D721Med (cell line): ENCODE data around the gene DYSF.

ENCODE experiments used
- DNase-seq: peaks from one replicate; pipeline ENCODE4 v3.0.0; 2011; ENCODE audit warnings: low spot score; ENCODE audit not compliant: insufficient read length
- FAIRE-seq: peaks from 2 replicates; lab custom pipeline; 2011; peaks lifted over from hg19 to GRCh38; lab: Jason Lieb, UNC
- TF ChIP-seq, protein P1 (sequence below): IDR thresholded peaks from 2 replicates; pipeline ENCODE4 v1.5.1; 2012; ENCODE audit warnings: mild to moderate bottlenecking, control low read depth; ENCODE audit not compliant: insufficient read depth; ENCODE audit errors: missing control alignments

Gene DYSF

DNA sequence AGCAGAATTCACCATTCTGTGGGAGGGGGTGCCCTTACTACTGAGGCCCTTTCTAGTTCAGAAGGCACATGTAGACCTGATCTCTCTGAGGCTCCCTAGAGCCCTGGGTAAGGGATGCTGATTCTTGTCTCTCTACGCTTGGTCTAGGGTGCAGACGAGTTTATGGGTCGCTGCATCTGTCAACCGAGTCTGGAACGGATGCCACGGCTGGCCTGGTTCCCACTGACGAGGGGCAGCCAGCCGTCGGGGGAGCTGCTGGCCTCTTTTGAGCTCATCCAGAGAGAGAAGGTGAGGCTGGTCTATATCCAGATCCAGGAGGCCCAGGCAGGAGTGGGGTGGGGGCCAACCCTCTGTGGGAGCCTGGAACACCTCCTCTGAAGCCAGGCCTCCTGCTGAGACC, 147.2 kb downstream of the DYSF start:
- TF ChIP-seq, protein P1, sequence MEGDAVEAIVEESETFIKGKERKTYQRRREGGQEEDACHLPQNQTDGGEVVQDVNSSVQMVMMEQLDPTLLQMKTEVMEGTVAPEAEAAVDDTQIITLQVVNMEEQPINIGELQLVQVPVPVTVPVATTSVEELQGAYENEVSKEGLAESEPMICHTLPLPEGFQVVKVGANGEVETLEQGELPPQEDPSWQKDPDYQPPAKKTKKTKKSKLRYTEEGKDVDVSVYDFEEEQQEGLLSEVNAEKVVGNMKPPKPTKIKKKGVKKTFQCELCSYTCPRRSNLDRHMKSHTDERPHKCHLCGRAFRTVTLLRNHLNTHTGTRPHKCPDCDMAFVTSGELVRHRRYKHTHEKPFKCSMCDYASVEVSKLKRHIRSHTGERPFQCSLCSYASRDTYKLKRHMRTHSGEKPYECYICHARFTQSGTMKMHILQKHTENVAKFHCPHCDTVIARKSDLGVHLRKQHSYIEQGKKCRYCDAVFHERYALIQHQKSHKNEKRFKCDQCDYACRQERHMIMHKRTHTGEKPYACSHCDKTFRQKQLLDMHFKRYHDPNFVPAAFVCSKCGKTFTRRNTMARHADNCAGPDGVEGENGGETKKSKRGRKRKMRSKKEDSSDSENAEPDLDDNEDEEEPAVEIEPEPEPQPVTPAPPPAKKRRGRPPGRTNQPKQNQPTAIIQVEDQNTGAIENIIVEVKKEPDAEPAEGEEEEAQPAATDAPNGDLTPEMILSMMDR = no peak
- DNase-seq (no peak), FAIRE-seq (no peak)

GRCh38 chr2:71601136-71602114, 148.1 kb downstream of the DYSF start:
- DNase-seq (no peak), FAIRE-seq (no peak)
- TF ChIP-seq, protein P1 = no peak

GRCh38 chr2:71602115-71602495, 148.7 kb downstream of the DYSF start:
- TF ChIP-seq, protein P1 = no peak
- no peak for FAIRE-seq
- DNase-seq = no peak

DNA sequence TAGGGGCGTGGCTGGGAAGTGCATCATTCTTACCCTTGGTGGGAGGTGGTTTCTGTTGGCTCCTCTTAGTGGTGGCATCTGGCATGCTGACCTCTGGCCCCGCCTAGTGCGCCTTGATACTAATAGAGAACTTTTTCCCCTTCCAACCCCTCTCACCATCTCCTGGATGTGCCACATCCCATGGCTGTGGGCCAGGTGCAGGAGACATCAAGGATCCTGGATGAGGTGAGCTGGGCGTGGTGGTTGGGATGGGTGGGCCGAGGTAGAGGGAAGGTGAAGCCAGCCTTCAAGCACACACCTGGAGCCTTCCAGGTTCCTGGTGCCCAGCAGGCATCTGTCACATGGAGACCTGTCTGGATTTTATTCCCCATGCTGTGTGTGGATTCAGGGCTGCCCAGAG, 149.2 kb downstream of the DYSF start:
- DNase-seq (no peak), FAIRE-seq (no peak)

GRCh38 chr2:71603311-71603811, 150.0 kb downstream of the DYSF start:
- FAIRE-seq (no peak), DNase-seq (no peak)
- TF ChIP-seq, protein P1 = no peak

More for the DNA sequence above, 149.2 kb downstream of the DYSF start:
- TF ChIP-seq, protein P1 = no peak

DNA sequence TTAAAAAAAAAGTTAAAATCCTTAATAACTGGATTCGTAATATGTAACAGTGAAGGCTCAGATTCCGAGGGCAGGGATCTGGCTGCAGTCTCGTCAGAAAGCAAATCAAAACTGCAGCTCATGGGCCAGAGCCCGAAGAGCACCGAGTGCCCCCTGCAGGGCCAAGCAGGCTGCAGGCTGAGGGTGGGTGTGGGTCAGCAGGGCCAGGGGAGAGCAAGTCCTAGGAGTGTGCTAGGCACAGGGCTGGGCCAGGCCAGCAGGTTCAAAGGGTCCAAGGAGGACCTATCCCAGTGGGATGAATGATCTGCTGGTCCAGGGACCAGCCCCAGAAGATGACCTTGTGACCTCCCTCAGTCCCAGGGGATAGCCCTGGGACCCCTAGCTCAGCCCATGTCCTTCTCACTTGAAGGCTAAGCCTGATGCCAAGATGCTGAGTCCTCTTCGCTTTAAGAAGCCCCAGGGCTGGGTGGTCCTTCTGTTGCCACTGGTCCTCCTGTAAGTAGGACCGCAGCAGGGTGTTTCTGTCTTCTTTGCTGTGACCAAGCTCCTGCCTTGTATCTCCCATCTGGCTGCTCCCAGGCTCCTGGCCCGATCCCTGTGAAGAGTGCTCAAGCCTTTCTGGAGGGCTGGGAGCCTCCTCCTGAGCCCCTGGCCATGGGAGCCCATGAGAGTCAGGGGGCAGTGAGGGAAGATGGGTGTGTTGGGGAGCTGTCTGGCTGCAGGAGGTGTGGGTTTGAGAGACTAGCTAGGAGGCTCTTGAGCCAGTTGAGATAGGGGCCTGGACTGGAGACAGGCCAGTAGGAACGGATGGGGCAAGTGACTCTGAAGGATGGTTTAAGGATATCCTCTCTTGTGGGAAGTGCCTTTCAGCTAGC, 150.7 kb downstream of the DYSF start:
- FAIRE-seq (no peak), DNase-seq (no peak)
- TF ChIP-seq, protein P1 = no peak
